DND-41 (cell line): ENCODE measurements around the gene CD180.

ENCODE experiments used
- ATAC-seq: fragments of 200-7000 bp; cut with Tn5 transposase; 3 replicates; pipeline ENCODE4 v1.9.1; 2021; ENCODE audit warnings: low read depth; ENCODE audit not compliant: insufficient read depth
- DNase-seq: peaks from one replicate; pipeline ENCODE4 v3.0.0-alpha.2; 2020
- H2AFZ ChIP-seq: 2 replicates; pipeline ENCODE4 v1.6.0; 2012; ENCODE audit warnings: low read depth, low read length
- H3K27ac ChIP-seq: 2 replicates; pipeline ENCODE4 v1.5.1; 2012; ENCODE audit warnings: low read length, inconsistent platforms
- H3K27me3 ChIP-seq: fragments of 200-600 bp; sonication (generic); 2 replicates; pipeline ENCODE4 v1.6.0; 2012; ENCODE audit warnings: low read length, mild to moderate bottlenecking, inconsistent platforms; ENCODE audit not compliant: insufficient read depth, poor library complexity
- H3K36me3 ChIP-seq: 2 replicates; pipeline ENCODE4 v1.5.1; 2012; ENCODE audit warnings: low read length, inconsistent platforms; ENCODE audit not compliant: insufficient read depth
- H3K4me1 ChIP-seq: 2 replicates; pipeline ENCODE4 v1.5.1; 2012; ENCODE audit warnings: mild to moderate bottlenecking, low read length; ENCODE audit not compliant: insufficient read depth
- H3K4me2 ChIP-seq: 2 replicates; pipeline ENCODE4 v1.6.0; 2012; ENCODE audit warnings: mild to moderate bottlenecking, moderate library complexity, low read length, inconsistent platforms; ENCODE audit not compliant: insufficient read depth
- H3K4me3 ChIP-seq, 2 experiments: fragments of 200-600 bp in 1 of 2; shearing (Covaris generic) in 1 of 2; 2 replicates each; pipeline ENCODE4 v1.5.1; 2012 to 2016; ENCODE audit warnings: inconsistent platforms in 2 of 2, low read length in 2 of 2, mild to moderate bottlenecking in 2 of 2, low read depth in 1 of 2, moderate library complexity in 1 of 2
- H3K79me2 ChIP-seq: 2 replicates; pipeline ENCODE4 v1.6.0; 2012; ENCODE audit warnings: low read length, inconsistent platforms; ENCODE audit not compliant: insufficient read depth
- H3K9ac ChIP-seq: 2 replicates; pipeline ENCODE4 v1.6.0; 2012; ENCODE audit warnings: low read depth, mild to moderate bottlenecking, inconsistent platforms, low read length, moderate library complexity
- H3K9me3 ChIP-seq: 2 replicates; pipeline ENCODE4 v1.5.1; 2012; ENCODE audit warnings: low read length, moderate library complexity, mild to moderate bottlenecking, inconsistent platforms; ENCODE audit not compliant: insufficient read depth, severe bottlenecking
- H4K20me1 ChIP-seq: 2 replicates; pipeline ENCODE4 v1.6.0; 2012; ENCODE audit warnings: low read length; ENCODE audit not compliant: insufficient read depth
- EZH2 ChIP-seq: IDR thresholded peaks from 3 replicates; pipeline ENCODE4 v1.6.1; 2012; ENCODE audit warnings: borderline replicate concordance, low read depth, mild to moderate bottlenecking, moderate library complexity, low read length, inconsistent platforms; ENCODE audit not compliant: severe bottlenecking
- TF ChIP-seq, protein P1 (sequence below): IDR thresholded peaks from 2 replicates; pipeline ENCODE4 v1.5.1; 2012; ENCODE audit warnings: borderline replicate concordance, low read length, moderate library complexity, mild to moderate bottlenecking; ENCODE audit not compliant: poor library complexity, severe bottlenecking; ENCODE audit errors: extremely low read depth

The CD180 gene

DNA sequence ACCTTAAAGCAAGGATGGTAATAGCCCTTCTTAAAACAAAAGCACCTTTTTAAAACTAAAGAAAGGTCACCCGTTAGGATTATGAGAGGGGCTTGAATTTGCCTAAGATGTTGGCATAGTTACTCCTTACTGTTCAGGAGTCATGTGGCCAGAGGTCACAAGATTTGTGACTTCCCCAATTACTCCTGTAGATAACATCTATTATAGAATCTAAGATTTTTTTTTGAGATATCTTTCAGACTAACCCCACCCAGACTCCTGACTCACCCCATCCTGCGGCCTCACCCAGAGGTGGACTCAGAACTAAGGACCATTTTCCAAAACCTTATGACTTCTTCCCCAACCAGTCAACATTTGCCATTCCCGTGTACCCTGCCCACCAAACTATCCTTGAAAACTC is 2.4 kb downstream of the CD180 start:
- no peak overlapping the region for H3K4me2 ChIP-seq
- no peak overlapping the region for H3K9ac ChIP-seq
- no peaks in the 10 kb centered on the region for H4K20me1 ChIP-seq
- H3K9me3 ChIP-seq: peaks cover 2% of the 10 kb centered on the region
- no peaks in the 10 kb centered on the region for H3K36me3 ChIP-seq
- no peak for TF ChIP-seq EZH2
- TF ChIP-seq, protein P1, sequence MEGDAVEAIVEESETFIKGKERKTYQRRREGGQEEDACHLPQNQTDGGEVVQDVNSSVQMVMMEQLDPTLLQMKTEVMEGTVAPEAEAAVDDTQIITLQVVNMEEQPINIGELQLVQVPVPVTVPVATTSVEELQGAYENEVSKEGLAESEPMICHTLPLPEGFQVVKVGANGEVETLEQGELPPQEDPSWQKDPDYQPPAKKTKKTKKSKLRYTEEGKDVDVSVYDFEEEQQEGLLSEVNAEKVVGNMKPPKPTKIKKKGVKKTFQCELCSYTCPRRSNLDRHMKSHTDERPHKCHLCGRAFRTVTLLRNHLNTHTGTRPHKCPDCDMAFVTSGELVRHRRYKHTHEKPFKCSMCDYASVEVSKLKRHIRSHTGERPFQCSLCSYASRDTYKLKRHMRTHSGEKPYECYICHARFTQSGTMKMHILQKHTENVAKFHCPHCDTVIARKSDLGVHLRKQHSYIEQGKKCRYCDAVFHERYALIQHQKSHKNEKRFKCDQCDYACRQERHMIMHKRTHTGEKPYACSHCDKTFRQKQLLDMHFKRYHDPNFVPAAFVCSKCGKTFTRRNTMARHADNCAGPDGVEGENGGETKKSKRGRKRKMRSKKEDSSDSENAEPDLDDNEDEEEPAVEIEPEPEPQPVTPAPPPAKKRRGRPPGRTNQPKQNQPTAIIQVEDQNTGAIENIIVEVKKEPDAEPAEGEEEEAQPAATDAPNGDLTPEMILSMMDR: no peak
- H3K27ac ChIP-seq: no peak overlapping the region
- H3K27me3 ChIP-seq: no peaks in the 10 kb centered on the region
- H2AFZ ChIP-seq: no peak overlapping the region
- no peaks in the 10 kb centered on the region for H3K79me2 ChIP-seq
- H3K4me1 ChIP-seq: no peaks in the 10 kb centered on the region
- DNase-seq (no peak), ATAC-seq (no peak)
- no peak overlapping the region for H3K4me3 ChIP-seq

DNA sequence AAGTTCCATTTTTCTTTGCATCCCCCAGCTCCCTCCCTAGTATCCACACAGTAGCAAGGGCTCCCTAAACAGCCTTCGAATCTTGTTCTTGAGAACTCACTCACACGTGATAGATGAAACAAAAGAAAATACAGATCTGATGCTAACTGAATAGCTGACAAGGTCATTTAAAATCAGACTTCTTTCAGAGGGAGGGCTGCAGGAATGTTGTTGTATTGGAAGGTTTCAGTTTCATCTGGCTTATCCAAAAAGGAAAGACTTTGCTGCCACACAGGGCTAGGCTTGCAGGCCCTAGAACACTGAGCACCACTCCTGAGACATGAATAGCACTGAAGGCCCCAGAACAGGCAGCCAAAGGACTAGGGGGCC is 3.2 kb downstream of the CD180 start:
- Histone ChIP-seq H3K9ac (no peak overlapping the region), H3K27me3 (no peaks in the 10 kb centered on the region), H3K79me2 (no peaks in the 10 kb centered on the region), H3K4me2 (no peak overlapping the region), H3K4me3 (no peak overlapping the region), H2AFZ (no peak overlapping the region), H3K4me1 (peaks cover 7% of the 10 kb centered on the region), H3K9me3 (peaks cover 2% of the 10 kb centered on the region), H3K27ac (no peak overlapping the region), H3K36me3 (no peaks in the 10 kb centered on the region), H4K20me1 (no peaks in the 10 kb centered on the region)
- no peak for ATAC-seq
- TF ChIP-seq, protein P1: no peak
- no peak for TF ChIP-seq EZH2
- no peak for DNase-seq

DNA sequence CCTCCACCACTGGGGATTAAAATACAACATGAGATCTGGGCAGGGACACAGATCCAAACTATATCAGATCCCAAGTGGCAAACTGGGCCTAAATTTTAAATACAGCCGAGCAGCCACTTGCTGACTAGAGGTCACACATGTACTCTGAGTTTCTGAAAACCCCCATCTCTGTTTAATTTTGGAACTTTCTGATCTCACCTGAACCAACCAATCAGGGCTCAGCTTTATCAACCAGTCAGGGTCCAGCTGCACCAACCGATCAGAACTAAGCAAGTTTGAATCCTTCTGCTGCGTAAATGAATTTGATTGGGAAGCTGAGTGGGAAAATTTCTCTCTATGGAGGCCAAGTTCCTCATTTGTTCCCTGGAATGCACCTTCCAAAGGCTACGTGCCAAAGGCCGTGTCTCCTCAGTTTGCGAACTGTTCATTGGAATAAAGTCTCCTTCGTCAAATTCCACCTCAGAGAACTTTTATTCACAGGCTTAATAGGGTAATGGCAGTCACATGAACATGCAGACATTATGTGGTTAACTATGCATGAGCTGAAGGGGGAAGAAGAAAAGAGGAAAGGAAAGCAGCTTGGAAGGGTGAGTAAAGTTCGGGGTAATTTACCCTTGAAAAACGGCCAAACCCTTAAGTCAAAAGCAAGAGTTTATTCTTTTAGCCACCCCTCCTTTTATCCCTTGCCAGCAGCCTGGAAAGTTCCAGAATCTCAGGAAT is 3.7 kb downstream of the CD180 start:
- TF ChIP-seq, protein P1: no peak
- TF ChIP-seq EZH2: no peak
- Histone ChIP-seq H3K27ac (no peak overlapping the region), H3K79me2 (no peaks in the 10 kb centered on the region), H3K4me3 (no peak overlapping the region), H3K4me2 (no peak overlapping the region), H3K9me3 (peaks cover 2% of the 10 kb centered on the region), H3K27me3 (no peaks in the 10 kb centered on the region), H3K36me3 (no peaks in the 10 kb centered on the region), H3K4me1 (peaks cover 12% of the 10 kb centered on the region), H4K20me1 (no peaks in the 10 kb centered on the region), H2AFZ (no peak overlapping the region), H3K9ac (no peak overlapping the region)
- no peak for DNase-seq
- ATAC-seq: no peak

DNA sequence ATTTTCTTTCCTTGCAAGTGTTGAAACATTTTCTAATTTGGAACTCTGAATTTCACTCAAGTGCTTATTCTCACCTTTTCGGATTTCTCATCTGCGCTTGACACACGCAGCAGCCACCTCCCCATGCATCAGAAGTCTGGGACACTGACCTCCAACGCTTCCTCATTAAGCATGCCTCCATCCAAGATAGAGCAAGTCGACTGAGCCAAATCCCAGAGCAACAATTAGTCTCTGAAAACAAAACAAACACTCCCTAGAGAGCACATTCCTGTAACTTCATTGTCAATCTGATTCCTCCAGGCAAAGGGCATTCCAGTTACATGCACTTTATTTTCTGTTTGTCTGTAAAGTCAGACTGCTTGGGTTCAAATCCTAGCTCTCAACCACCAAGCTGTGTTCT is 5.7 kb downstream of the CD180 start:
- TF ChIP-seq, protein P1: no peak
- TF ChIP-seq EZH2: no peak
- H3K4me2 ChIP-seq: no peak overlapping the region
- H3K79me2 ChIP-seq: no peaks in the 10 kb centered on the region
- no peak overlapping the region; the same call in 1 of the 2 replicates for H3K27ac ChIP-seq
- ATAC-seq: no peak
- no peaks in the 10 kb centered on the region for H4K20me1 ChIP-seq
- no peak overlapping the region for H3K9ac ChIP-seq
- H3K4me1 ChIP-seq: peaks cover 28% of the 10 kb centered on the region
- no peaks in the 10 kb centered on the region for H3K36me3 ChIP-seq
- no peak overlapping the region for H2AFZ ChIP-seq
- no peak for DNase-seq
- peaks cover 2% of the 10 kb centered on the region for H3K9me3 ChIP-seq
- no peak overlapping the region for H3K4me3 ChIP-seq
- no peaks in the 10 kb centered on the region for H3K27me3 ChIP-seq
